Activated T-helper 17 cell treated with anti-CD3 and anti-CD28 coated beads, Interleukin-2, amount 50 U/mL, for 72 hours (primary cell): Measurements from ENCODE around the gene SCARB2. TPM values are rescaled to one million over a fixed set of nuclear protein-coding genes. Genes with fewer than 3 reads are reported as not detected.

Experiments
- ATAC-seq: fragments of 150-1000 bp; cut with Tn5 transposase; replicated peaks from 2 replicates; pipeline ENCODE4 v1.10.0; 2021; ENCODE audit warnings: mild to moderate bottlenecking, moderate library complexity
- H3K27ac Mint-ChIP-seq: one replicate; pipeline ENCODE4 v1.8.0; 2022; ENCODE audit warnings: mixed read lengths
- H3K27me3 Mint-ChIP-seq: one replicate; pipeline ENCODE4 v1.8.0; 2022; ENCODE audit warnings: mixed read lengths
- H3K36me3 Mint-ChIP-seq: one replicate; pipeline ENCODE4 v1.8.0; 2022; ENCODE audit warnings: low read depth, mild to moderate bottlenecking, mixed read lengths
- H3K4me1 Mint-ChIP-seq: one replicate; pipeline ENCODE4 v1.8.0; 2022; ENCODE audit warnings: mixed read lengths
- H3K4me3 Mint-ChIP-seq: one replicate; pipeline ENCODE4 v1.8.0; 2022; ENCODE audit warnings: mild to moderate bottlenecking, mixed read lengths
- H3K9me3 Mint-ChIP-seq: one replicate; pipeline ENCODE4 v1.8.0; 2022; ENCODE audit warnings: mixed read lengths
- total RNA-seq, 2 donors: library from RNA; stranded (reverse); gene quantifications; one replicate each; pipeline ENCODE4 v1.2.3, GENCODE V29; 2022

Gene SCARB2
- total RNA-seq, 2 donors from 2014 or later, result 3.0 to 15.9 TPM

DNA sequence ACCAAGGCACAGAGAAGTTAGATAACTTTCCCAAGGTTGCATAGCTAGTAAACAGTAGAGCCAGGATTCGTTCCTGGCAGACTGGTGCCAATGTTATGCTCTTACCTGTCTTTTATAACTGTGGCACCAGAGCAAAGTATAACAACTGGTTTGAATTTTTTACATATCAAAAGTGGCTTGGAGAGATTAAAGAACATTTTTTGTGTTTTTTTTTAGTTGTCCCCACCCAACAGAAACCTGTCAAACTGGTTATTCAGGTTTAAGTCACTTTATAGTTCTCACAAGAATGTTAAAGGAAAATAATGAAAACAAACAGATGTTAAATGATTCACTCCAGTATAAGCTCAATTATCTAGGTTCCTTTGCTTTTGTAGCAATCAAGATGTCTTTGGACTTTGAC is 22.3 kb upstream of the SCARB2 start:
- Mint-ChIP-seq H3K36me3 (no peaks in the 10 kb centered on the region), H3K9me3 (peaks cover 14% of the 10 kb centered on the region), H3K27ac (no peak overlapping the region), H3K4me3 (no peak overlapping the region), H3K27me3 (peaks cover 4% of the 10 kb centered on the region), H3K4me1 (no peaks in the 10 kb centered on the region)
- no peak for ATAC-seq

DNA sequence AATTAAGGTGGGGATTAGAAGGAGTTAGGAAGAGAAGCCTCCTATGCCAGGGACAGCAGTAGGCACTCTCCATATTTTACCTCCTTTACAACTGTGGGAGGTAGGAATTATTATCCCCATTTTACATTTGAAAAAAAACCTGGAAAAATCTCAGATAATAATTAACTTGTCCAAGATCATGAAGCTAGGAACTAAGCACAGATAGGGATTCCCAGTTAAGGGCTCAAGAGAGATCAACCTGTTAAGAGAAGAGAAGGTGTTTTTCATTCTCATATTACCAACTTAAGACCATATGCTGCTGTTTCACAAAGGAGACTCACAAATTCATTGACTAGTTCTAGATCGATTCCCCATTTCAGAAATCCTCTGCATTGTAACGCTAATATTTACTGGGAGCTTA is 21.8 kb upstream of the SCARB2 start:
- Mint-ChIP-seq H3K36me3 (no peaks in the 10 kb centered on the region), H3K4me1 (no peaks in the 10 kb centered on the region), H3K4me3 (no peak overlapping the region), H3K9me3 (peaks cover 9% of the 10 kb centered on the region), H3K27me3 (peaks cover 4% of the 10 kb centered on the region), H3K27ac (no peak overlapping the region)
- no peak for ATAC-seq

DNA sequence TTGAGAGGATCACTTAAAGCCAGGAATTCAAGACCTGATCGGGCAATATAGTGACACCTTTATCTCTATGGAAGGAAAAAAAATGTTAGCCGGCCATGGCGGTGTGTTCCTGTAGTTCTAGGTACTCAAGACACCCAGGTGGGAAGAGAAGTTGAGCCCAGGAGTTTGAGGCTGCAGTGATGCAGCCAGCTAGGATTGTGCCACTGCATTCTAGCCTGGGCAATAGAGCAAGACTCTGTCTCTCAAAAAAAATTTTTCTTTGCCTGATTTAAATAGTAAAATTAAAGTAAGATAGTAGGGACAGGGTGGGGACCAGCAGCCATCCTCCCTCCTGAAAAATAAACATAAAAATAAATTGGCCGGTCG is 21.0 kb upstream of the SCARB2 start:
- Mint-ChIP-seq H3K27ac (no peak overlapping the region), H3K27me3 (peaks cover 4% of the 10 kb centered on the region), H3K4me3 (no peak overlapping the region), H3K36me3 (no peaks in the 10 kb centered on the region), H3K9me3 (peaks cover 6% of the 10 kb centered on the region), H3K4me1 (no peaks in the 10 kb centered on the region)
- no peak for ATAC-seq

DNA sequence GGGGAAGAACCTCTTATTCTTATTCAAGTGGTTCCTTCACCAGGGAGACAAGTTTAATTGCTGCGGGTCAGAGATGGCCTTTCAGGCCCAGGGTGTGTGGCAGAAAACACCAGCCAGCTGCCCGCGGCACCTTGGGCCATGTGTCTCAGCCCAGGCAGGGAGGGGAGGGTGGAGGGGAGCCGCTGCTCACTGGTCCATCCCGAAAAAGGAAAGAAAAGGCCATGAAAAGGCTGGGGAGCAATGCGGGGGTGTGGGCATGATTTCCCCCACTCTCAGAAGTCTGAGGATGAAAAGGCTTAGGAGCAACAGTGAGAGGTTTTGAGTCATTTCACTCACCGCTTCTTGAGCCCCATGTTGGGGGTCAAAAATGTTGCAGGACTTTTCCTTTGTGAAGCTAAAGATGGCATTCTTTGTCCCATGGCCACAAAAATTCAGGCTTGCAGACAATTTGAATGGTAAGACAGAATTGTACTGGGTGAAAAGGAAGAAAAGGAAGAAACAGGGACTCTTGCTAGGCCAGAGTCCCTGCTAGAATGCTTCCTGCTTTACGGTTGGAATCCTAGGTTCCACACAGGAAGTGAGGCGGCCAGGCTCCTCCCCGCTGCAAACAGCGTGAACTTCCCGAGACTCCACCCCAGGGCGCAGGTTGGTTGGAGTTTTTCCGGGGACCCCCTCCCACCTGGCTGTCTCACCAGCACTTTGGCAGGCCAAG is 20.5 kb upstream of the SCARB2 start:
- ATAC-seq, result no peak

DNA sequence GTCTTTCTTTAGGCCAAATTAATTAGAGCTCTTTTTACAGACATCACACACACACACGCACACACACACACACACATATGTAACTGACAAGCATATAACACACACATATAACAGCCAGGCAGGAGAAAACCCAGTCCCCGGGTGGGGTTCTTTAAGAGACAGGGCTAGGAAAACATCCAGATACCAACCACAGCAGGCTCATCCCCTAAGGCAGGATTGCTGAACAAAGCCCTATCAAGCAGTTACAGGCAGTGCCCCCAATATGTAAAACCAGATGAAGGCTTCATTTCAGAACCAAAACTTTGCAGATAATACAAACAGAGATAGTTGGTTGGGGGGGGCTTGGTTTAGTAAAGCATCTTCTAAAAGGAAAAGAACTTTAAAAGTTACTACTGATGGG is 19.9 kb upstream of the SCARB2 start:
- peaks cover 7% of the 10 kb centered on the region for H3K36me3 Mint-ChIP-seq
- H3K4me3 Mint-ChIP-seq, result no peak overlapping the region
- H3K9me3 Mint-ChIP-seq, result peaks cover 15% of the 10 kb centered on the region
- no peak for ATAC-seq
- H3K27ac Mint-ChIP-seq, result no peak overlapping the region
- peaks cover 11% of the 10 kb centered on the region for H3K27me3 Mint-ChIP-seq
- no peaks in the 10 kb centered on the region for H3K4me1 Mint-ChIP-seq

More for the DNA sequence above, 20.5 kb upstream of the SCARB2 start:
- Mint-ChIP-seq H3K4me3 (no peak overlapping the region), H3K27me3 (peaks cover 8% of the 10 kb centered on the region), H3K27ac (no peak overlapping the region), H3K4me1 (no peaks in the 10 kb centered on the region), H3K9me3 (peaks cover 10% of the 10 kb centered on the region), H3K36me3 (peaks cover 2% of the 10 kb centered on the region)

DNA sequence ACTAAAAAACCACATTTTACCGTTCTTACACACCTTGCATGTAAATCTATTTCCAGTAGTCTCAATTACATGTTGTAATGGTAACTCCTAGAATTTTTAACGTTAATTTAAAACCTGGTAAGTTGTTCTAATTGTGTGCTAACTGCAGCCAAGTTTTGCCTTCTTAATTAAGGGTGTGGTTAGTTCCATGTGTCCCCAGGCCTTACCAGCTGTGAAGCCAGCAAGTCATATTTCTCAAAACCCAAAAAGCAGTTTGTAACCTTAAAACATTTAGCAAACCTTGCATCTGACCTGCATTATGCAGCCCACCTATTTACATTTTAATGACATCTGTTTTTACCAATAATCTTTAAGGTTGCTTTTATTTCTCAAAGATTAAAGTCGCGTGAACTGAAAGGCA is 19.5 kb upstream of the SCARB2 start:
- Mint-ChIP-seq H3K36me3 (peaks cover 7% of the 10 kb centered on the region), H3K27me3 (peaks cover 11% of the 10 kb centered on the region), H3K4me1 (no peaks in the 10 kb centered on the region), H3K9me3 (peaks cover 15% of the 10 kb centered on the region), H3K27ac (no peak overlapping the region), H3K4me3 (no peak overlapping the region)
- ATAC-seq, result no peak

DNA sequence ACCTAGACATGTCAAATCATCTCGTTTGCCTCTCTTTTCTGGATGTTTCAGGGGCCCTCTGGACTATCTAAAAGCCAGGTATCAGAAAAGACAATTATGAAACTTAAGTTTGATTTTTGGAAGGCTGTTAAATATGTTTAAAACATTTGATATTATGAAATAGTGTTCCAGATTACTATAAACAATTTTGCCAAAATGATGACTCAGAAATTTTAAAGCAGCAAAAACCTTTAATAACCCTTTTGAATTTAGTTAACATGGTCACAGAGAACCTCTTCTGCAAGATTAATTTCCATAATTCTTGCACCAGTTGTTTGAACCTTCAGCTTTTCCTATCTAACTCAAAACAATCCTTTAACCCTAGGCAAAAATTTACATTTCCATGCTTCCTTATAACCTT is 19.1 kb upstream of the SCARB2 start:
- Mint-ChIP-seq H3K27me3 (peaks cover 13% of the 10 kb centered on the region), H3K36me3 (peaks cover 7% of the 10 kb centered on the region), H3K27ac (no peak overlapping the region), H3K4me3 (no peak overlapping the region), H3K9me3 (peaks cover 13% of the 10 kb centered on the region), H3K4me1 (no peaks in the 10 kb centered on the region)
- no peak for ATAC-seq

DNA sequence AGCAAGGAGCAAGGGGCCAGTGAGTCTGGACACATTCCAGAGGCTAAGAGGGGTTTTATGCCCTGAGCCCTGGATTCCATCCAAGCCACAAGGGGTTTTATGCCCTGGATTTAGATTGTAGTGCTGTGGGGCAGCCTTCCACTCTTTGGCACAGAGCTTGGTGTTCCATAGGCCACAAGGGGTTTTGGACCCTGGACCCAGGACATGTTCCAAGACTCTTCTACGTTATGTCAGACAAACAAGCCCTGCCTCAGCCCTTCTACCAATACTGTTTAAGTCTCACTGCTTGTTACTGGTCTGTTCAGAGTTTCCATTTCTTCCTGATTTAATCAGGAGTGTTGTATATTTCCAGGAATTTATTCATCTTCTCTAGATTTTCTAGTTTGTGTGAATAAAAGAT is 12.8 kb upstream of the SCARB2 start:
- H3K27ac Mint-ChIP-seq, result no peak overlapping the region
- peaks cover 7% of the 10 kb centered on the region for H3K36me3 Mint-ChIP-seq
- H3K9me3 Mint-ChIP-seq, result peaks cover 9% of the 10 kb centered on the region
- H3K27me3 Mint-ChIP-seq, result peaks cover 15% of the 10 kb centered on the region
- H3K4me1 Mint-ChIP-seq, result no peaks in the 10 kb centered on the region
- ATAC-seq, result no peak
- no peak overlapping the region for H3K4me3 Mint-ChIP-seq

DNA sequence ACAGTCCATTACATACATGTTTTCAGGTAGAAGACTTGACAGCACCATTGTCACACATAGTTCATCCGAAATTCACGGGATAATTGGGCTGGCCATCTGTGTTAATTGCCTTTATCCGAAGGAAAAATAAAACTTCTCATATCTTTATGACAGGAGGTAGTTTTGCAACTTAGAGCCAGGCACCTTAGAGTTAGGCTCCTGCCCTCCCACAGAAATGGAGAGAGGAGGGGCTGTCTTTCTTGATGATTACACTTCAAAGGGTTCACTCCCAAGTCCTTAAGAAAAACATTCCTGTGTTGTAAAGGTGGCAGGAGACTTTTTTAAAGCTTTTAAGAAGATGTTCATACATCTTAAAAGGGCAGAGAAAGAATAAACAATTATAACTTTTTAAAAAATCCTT is 10.5 kb upstream of the SCARB2 start:
- ATAC-seq, result no peak
- no peak overlapping the region for H3K27ac Mint-ChIP-seq
- peaks cover 11% of the 10 kb centered on the region for H3K27me3 Mint-ChIP-seq
- peaks cover 5% of the 10 kb centered on the region for H3K9me3 Mint-ChIP-seq
- H3K36me3 Mint-ChIP-seq, result peaks cover 5% of the 10 kb centered on the region
- H3K4me3 Mint-ChIP-seq, result no peak overlapping the region
- no peaks in the 10 kb centered on the region for H3K4me1 Mint-ChIP-seq

DNA sequence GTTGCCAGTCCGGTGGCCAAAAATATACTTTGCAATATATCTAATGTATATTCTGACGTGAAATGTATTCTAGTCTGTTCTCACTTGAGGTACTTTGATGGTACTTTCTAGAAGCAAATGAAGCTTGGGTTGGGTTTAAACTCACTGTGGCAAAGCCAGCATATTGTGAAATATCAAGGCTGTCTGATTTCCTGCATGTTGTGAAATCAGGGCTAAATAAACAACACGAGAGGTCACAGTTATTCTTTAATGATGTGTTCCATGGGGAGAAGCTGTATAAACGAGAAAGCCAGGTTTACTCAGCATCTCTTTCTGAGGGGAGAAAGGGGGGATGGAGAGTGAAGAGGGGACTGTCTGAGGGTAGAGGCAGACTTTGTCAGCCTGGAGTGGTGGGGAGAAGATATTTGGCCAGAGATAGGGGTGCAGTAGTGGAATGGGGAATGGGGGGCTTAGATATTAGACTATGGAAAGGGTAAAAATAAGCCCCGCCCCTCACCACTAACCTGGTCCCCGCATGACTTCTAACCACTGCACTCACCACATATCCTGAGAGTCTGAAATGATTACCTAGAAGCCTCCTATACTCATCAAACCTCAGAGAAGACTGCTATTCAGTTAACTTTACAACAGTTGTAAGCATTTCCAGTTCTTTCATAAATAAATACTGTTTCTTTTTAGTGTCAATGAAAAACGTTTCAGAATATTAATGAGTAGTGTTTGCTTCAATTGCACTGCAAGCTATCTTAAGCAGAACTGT is 5.9 kb upstream of the SCARB2 start:
- H3K27ac Mint-ChIP-seq, result no peak overlapping the region
- H3K4me3 Mint-ChIP-seq, result no peak overlapping the region
- H3K36me3 Mint-ChIP-seq, result no peaks in the 10 kb centered on the region
- no peak for ATAC-seq
- peaks cover 4% of the 10 kb centered on the region for H3K4me1 Mint-ChIP-seq
- no peaks in the 10 kb centered on the region for H3K9me3 Mint-ChIP-seq
- H3K27me3 Mint-ChIP-seq, result no peaks in the 10 kb centered on the region

DNA sequence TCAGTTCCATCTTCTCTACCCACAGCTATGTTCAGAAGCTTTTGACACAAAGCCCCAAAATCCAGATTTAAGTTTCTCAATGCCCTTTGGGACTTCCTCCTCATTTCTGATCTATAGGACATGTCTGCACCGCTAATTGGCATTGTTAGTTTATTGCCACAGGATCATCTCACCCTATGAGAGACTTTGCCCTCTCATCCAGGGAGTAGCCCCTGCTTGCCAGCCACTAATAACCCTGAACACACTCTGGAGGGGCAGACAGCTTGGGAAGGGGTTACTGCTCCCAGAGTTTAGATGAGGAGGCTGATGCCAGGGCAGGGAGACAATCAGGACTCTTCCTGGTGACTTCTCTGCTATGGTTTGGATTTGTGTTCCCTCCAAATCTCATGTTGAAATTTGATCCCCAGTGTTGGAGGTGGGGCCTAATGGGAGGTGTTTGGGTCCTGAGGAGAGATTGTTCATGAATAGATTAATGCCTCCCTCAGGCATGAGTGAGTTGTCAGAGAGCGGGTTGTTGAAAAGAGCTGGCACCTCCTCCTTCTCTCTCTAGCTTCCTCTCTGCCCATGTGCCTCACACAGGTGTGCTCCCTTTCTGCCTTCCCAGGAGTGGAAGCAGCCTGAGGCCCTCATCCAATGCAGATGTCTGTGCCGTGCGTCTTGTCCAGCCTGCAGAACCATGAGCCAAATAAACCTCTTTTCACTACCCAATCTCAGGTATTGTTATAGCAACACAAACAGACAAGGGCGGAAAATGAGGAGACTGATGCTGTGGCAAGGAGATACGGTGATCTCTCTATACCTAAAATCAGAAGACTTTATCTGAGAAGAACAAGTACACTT is 3.6 kb upstream of the SCARB2 start:
- Mint-ChIP-seq H3K36me3 (no peaks in the 10 kb centered on the region), H3K27ac (no peak overlapping the region), H3K4me1 (peaks cover 15% of the 10 kb centered on the region), H3K27me3 (no peaks in the 10 kb centered on the region), H3K4me3 (no peak overlapping the region), H3K9me3 (no peaks in the 10 kb centered on the region)
- no peak for ATAC-seq

DNA sequence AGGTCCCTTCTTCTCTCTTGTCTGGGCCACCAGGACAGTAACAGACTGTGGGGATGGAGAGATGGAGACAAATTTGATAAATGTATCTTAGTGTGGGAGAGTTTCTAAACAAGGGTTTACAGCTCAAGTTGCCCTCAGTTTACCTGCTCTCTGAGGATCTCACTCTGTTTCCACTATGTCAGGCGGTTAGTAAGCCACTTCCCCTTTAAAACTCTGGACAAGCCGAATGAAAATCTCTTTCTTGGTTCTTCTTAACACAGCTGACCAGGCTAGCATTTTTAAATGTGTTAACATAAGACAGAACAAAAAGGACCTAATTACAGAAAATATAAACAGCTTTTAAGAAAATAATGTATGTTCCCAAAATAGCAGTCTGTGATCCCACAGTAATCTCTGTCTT is 2.9 kb upstream of the SCARB2 start:
- no peaks in the 10 kb centered on the region for H3K9me3 Mint-ChIP-seq
- H3K27me3 Mint-ChIP-seq, result no peaks in the 10 kb centered on the region
- H3K4me1 Mint-ChIP-seq, result peaks cover 15% of the 10 kb centered on the region
- no peak overlapping the region for H3K27ac Mint-ChIP-seq
- no peaks in the 10 kb centered on the region for H3K36me3 Mint-ChIP-seq
- no peak for ATAC-seq
- no peak overlapping the region for H3K4me3 Mint-ChIP-seq

DNA sequence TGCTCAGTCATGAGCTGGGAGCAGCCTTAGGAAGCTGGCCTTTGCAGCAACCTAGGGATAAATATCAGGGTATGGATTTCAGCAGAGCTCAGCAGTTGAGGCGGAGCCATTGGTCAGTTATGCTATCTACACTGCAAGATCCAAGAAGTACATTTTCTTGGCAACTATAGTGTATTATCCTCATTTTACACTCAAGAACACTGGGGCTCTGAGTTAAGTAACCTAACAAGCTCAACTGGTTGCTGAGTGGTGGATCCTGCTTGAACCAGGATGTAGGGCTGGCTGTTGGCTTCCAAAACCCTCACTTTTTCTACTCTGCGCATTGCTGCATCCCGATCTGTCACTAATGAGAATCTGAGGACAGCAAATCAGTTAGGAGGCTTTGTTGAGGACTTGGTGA is 1.5 kb upstream of the SCARB2 start:
- Mint-ChIP-seq H3K36me3 (no peaks in the 10 kb centered on the region), H3K4me1 (peaks cover 15% of the 10 kb centered on the region), H3K27me3 (no peaks in the 10 kb centered on the region), H3K4me3 (peak overlapping the region; percentile 87), H3K27ac (no peak overlapping the region), H3K9me3 (no peaks in the 10 kb centered on the region)
- no peak for ATAC-seq

DNA sequence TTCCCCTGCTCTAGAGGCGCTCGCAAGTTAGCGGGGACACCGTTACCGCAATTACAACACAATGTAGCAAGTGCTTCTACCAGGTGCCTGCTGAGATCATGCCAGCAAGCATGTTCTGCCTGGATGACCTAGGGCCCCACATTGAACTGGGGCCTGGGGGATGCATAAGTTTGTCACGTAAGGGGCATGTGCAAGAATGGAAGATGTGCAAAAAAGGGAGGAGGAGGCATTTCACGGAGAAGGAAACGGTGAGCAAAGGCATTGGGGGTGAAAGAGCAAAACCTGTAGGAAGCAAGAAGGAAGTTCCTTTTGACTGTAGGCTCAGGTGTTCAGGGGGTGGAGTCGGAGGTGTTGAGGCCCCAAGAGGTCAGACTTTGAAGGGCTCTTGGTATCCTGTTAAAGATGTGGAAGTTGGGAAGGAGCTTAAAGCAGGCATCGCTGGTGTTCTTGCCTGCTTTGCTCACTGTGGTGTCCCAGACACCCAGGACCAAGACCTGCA is 602 bp upstream of the SCARB2 start:
- H3K27ac Mint-ChIP-seq, result peak overlapping the region; percentile 78
- H3K36me3 Mint-ChIP-seq, result no peaks in the 10 kb centered on the region
- peaks cover 15% of the 10 kb centered on the region for H3K4me1 Mint-ChIP-seq
- no peaks in the 10 kb centered on the region for H3K9me3 Mint-ChIP-seq
- peak overlapping the region; percentile 87 for H3K4me3 Mint-ChIP-seq
- no peaks in the 10 kb centered on the region for H3K27me3 Mint-ChIP-seq
- peak; percentile 2 for ATAC-seq
